CMK (cell line): ENCODE data around the gene TRAPPC2L.

Experiments used
- DNase-seq: peaks from one replicate; pipeline ENCODE4 v3.0.0-alpha.2; 2010; ENCODE audit warnings: low read depth

TRAPPC2L gene, protein sequence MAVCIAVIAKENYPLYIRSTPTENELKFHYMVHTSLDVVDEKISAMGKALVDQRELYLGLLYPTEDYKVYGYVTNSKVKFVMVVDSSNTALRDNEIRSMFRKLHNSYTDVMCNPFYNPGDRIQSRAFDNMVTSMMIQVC

DNA sequence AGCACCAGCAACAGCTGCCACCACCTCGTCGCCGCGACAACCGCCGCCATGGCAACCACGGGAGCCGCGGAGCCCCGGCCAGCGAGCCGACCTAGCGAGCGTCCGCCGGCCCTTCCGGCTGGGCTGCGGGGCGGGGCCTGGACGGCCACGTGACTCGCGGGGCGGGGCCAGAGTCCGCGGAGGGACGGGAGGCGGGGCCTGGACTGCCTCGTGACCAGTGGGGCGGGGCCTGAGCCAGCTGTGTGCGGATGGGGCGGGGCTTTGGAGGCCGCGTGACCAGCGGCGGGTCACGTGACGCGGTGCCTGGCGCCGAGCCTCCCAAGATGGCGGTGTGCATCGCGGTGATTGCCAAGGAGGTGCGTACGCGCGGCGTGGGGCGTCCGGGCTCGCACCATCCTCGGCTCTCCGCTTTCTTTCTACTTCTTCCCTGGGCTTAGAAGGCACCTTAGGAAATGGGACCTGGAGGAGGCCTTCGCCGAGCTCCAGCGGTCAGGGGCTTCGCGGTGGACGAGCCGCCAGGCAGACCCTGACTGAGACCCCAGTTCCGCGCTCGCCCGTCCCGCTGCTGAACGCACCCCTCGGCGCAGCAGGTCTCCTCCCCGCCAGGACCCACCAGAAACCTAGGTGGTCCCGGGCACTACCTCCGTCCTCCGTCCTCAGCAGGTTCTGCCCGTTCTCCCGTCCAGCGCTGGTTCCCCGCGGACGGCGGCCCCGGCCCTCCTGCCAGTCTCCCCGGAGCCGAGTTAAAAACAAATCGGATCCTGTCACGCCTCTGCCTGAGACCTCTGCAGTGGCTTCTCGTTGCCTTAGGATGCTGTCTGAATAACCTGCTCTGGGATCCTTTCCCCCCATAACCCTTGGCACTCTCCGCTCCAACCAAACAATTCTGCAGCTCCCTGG, at the start of gene TRAPPC2L, which contains the start of gene GALNS:
TSS of gene TRAPPC2L (plus strand) at position 300 of the 900 bp plus-strand sequence. CDS start at position 324, 24 bp downstream.
TSS of gene GALNS (minus strand) at position 120 of the 900 bp plus-strand sequence. CDS start at position 50, 70 bp downstream.
- peak; percentile 85 for DNase-seq

DNA sequence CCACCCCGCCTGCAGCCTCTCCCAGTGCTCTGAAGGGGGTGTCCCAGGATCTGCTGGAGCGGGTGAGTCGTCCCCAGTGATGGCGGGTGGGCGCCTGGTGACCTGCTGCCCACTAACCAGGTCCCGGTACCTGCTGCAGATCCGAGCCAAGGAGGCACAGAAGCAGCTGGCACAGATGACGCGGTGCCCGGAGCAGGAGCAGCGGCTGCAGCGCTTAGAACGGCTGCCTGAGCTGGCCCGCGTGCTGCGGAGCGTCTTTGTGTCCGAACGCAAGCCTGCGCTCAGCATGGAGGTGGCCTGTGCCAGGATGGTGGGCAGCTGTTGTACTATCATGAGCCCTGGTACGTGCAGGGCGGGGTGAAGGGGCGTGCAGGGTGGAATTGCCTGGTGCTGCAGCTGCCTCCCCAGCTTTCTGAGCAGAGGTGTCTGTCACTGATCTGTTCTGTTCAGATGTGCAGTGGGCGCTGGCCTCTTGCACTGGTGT, 49.7 kb upstream of the TRAPPC2L start:
- no peak for DNase-seq

DNA sequence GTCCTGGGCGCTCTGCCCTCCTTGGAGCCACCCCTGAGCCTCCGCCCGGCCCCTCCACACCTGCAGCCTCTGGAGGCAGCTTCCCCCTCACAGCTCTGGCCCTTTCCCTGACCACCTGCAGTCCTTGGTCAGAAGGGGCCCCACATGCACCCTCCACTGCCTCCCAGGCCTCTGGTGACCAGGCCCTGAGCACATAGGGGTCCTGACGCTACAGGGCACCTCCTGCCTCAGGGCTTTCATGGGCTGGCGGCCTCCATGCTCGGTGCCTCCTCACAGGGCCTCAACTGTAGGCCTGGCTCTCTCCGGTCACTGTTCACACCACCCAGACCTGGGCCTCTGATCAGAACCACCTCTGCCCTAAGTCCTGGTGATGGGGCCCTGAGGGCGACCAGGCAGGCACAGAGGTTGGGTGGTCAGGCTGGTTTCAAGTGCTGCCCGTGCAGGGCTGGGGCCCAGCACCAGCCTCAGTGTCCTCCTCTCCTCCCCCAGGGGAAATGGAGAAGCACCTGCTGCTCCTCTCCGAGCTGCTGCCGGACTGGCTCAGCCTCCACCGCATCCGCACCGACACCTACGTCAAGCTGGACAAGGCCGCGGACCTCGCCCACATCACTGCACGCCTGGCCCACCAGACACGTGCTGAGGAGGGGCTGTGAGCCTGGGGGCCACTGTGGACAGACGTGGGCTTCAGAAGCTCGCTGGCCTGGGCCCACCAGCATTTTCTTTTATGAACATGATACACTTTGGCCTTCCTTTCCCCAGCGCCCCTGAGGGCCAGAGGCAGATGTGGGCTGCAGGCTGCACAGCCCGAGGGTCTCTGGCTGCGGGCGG, 49.1 kb upstream of the TRAPPC2L start:
- DNase-seq, result no peak

DNA sequence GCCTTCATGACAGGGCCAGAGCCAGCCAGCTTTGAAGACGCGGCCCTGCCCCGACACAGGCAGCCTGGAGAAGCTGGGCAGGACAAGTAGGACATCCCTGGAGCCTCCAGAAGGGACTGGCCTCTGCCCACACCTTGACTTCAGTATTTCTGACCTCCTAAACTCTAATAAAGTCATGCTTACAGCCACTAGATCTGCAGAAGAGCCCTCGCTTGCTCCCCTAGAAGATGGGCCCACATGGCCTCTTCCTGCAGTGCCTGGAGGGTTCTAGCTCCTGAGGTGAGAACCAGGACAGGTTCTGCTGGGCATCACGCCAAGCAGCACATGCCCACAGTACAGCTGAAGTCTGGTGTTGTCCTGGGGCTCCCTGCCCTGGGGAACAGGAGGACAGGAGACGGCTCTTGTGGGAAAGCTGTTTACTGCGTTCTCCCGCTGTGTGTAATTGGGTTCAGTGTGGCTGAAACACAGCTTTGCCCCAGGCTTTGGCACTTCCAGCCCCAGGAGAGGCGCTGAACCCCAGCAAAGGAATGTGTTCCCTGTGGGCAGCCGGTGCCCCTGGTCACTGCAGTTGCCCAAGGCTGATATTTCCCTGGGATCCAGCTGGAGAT, 47.8 kb upstream of the TRAPPC2L start:
- DNase-seq, result no peak

DNA sequence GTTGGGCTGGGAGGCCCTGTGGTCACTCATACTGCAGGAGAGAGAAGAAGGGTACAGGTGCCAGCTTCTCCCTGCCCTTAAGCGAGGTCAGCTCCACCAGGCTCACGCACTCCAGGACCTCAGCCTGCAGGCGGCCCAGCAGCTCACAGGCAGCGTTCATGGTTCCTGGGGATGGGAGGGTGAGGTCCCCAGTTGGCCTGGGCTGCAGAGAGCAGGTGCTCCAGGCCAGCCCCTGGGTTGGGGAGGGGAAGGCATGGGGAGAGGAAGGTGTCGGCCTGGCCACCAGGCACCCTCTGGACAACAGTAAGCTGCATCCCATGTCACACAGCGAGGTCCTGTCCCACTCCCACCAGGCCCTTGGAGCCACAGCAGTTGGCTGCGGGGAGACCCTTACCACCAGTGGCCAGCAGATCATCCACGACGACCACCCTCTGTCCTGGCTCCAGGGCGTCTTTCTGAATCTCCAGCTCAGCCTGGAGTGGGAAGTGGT, 47.2 kb upstream of the TRAPPC2L start:
- no peak for DNase-seq

DNA sequence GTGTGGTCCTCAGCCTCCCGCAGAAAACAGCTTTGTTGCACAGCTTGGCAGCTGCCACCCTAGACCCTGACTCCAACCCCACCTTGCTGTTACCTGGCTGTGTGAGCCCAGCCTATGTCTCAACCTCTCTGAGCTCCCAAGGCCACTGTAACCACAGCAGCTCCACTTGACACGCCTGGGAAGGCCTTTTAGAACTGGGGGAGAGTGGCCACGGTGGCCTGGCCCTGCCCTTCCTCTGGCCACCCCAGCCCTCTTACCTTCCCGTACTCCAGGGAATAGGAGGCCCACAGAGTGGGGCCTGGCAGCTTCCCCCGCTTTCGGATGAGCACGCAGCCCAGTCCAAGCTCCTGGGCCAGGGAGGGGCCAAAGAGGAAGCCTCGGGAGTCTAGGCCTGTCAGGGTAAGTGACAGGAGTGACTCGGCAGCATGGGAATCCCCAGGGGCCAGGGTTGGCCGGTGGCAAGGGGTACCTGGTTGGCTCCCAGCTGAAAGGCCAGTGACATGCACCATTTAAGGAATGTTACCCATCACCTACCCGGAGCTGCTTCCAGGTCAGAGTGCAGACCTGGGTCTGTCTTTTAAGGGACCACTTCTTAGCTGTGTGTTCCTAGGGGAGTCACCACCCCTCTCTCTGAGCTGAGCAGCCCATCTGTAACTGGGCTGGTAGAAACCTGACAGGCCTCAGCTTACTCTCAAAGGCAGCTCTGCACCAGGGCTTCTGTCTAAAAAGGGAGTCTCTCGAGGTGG, 46.6 kb upstream of the TRAPPC2L start:
- no peak for DNase-seq

DNA sequence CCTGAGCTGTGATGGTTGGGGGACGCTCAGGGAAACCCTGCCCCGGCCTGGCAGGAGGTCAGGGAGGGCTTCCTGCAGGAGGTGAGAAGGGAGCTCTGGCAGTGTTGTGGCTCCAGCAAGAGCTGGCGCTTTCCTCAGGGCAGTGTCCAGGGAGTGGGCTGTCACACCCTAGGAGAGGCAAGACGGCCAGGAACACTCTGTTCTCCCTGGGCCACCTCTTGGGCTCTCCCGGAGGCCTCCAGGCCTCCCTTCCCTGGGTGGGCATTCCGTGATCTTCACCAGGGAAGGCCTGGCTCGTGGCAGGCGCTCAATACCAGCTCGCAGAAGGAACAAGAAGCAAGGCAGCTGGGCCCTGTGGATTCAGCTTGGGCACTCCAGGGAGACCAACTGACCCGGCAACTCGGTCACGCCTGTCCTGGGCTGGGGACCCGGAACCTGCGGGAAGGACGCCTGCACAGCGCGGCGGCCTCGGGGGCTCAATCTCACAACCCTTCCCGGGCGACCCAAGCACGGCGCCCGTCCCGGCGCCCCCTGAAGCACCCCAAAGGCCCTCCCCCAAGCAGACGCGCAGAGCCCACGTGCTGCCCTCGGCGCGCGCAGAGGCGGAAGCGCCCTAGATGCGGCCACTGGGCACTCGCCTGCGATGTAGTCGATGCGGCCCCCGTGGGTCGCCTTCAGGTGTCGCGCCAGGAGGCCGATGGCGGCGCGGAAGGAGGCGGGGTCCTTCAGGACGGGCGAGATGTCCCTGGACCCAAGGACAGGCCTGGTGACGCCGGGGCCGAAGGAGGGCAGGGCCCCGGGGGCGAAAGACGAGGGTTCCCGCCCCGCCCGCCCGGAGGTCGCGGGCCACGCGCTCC, 45.8 kb upstream of the TRAPPC2L start:
- peak; percentile 79 for DNase-seq

DNA sequence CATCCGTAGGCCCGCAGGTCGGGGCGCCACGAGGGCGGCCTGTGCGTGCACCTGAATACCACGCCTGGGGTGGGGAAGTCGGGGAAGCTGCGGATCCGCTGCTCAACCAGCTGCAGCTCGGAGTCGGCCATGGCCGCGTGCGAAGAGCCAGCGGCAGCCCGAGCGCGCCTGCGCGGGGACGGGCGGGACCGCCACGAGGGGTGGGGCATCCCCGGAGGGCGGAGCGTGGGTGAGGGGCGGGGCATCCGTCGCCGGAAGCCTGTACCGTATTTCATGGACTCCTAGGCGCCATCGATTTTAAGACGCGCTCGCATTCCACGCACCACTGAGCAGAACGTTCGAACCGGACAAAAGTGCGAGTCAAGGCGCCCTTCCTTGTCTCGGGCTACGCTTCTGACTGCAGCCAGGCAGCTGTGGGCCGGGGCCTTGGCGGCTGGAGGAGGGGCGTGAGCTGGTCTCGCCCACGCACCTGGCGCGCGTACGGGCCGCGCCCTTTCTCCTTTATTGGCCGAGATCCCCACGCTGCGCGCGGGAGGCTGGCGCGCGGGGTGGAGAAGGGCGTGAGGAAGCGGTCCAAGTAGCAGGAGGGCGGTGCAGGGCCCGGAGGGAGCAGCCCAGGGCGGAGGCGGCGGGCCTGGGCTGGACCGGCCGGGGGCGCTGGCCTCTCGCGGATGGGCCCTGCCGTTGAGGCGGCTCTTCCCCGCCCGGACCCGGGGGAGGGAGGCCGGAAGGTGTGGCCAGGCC, 45.0 kb upstream of the TRAPPC2L start, which contains the start of gene APRT:
TSS of gene APRT (minus strand) at position 160 of the 744 bp plus-strand sequence. CDS start at position 131, 29 bp downstream.
- DNase-seq, result peak; percentile 72

DNA sequence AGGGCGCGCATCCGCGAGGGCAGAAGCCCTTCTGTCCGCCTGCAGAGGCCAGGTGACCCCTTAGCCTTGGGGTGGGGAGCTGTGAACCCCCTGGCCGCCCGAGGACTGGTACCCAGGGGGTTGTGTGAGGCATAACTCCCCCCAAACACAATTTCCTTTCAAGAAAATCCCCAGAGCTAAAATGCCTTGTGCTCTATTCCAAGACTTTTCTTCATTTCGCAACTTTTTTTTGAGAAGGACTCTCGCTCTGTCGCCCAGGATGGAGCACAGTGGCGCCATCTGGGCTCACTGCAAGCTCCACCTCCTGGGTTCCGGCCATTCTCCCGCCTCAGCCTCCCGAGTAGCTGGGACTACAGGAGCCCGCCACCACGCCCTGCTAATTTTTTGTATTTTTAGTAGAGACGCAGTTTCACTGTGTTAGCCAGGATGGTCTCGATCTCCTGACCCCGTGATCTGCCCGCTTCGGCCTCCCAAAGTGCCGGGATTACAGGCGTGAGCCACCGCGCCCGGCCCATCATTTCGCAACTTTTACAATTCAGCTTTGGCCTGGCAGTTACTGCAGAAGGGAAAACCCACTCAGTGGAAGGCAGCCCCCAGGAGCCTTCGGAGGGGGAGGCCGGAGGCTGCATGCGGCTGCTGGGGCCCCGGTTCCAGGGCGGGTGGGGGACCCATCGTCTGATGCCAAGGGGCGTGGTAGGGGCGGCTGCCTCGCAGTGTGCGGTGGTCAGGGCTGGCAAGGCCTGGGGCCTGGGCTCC, 44.2 kb upstream of the TRAPPC2L start:
- no peak for DNase-seq

DNA sequence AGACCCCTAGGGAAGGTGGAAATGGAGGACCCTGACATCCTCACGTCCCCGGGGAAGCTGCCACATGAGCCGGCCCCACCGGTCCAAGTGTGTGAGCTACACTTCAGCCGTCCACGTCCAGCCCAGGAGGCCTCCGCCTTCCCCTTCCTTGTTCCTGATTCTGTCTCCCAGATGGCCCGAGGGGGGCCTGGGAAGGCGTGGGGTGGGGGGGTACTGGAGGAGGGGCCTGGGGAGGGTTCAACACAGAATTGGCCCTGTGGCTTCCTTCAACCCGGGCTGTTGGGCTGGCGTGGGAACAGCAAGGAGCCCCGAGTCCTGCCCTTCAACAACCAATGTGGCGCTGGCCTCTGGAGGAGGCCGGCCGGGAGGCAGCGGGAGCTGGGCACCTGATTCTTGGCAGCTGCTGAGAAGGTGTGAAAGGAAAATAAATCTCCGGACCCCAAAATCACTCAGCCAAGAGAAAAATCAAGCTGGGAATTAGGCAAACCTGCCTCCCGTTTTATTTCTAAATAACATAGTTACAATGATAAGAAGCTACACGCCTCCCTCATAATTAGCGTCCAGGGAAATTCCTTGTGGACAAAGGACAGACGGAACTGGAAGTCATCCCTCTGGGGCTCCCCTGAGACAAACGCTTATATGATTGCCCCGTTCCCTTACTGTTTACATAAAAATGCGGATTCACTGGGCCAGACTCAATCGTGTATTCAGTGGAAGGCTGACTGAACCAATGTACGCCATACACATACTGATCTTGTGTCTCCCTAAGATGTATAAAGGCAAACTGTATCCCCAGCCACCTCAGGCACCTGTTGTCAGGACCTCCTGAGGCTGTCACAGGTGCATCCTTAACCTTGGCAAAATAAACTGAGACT, 43.4 kb upstream of the TRAPPC2L start:
- no peak for DNase-seq

DNA sequence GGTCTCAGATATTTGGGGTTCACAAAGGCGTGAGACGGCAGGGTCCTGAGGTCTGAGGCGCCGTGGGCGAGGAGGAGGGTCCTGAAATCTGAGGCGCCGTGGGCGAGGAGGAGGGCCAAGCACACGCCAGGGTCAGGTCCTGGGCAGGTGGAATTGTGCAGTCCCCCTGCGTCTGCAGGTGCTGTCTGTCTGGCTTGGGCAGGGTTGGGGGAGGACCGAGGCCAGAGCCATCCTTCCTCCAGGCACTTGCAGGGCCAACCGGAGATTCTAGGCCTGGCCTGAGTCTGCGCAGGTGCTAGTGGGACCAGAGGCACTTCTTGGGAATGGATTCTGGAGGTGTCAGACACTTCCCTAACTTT, 42.8 kb upstream of the TRAPPC2L start:
- DNase-seq, result no peak

DNA sequence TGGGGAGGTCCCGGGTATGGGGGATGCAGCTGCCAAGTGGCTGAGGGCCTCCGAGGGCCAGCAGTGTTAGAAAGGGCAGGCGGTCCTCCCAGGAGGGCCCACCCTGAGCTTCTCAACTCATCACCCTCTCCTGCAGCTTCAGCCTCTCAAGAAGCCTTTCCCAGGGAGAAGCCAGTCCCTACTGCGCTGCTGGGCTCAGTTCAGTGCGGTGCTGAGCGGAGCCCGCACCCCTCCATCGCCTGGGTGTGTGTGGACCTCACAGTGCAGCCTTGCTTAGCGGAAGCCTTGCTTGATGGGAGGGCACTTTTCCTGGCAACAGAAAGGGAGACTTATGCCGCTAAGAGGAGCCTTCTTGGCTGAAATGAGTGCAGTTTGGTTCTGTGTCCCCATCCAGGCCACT, 41.7 kb upstream of the TRAPPC2L start:
- no peak for DNase-seq

DNA sequence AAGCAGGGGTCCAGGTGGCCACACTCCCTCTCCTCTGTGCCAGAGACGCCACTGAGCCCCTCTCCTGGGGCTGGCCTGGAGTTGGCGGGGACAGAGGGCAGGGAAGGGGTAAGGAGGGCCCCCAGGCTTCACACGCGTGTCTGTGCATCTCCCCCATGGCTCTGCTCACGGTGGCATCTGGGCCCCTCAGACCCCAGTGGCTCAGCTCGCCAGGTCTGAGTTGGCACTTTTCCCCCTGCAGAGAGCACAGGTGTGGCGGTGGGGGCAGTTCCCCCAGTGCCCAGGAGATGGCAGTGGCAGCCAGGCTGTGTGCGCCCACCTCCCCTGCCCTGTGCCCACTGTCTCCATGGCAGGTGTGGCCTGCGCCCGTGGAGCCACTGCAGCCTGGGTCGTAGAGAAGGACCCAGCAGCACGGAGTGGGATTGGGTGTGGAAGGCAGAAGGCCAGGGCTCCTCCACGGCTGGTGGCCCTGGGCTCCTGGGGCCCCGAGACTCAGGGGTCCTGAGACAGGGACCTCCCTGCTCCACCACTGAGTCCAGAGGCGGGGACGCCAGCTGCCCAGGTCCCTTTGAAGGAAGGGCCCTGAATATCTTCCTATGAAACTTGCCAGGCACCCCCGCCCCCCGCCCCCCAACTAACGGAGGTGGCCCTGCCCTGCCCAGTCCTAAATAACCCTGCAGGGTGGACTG, 40.9 kb upstream of the TRAPPC2L start:
- no peak for DNase-seq

DNA sequence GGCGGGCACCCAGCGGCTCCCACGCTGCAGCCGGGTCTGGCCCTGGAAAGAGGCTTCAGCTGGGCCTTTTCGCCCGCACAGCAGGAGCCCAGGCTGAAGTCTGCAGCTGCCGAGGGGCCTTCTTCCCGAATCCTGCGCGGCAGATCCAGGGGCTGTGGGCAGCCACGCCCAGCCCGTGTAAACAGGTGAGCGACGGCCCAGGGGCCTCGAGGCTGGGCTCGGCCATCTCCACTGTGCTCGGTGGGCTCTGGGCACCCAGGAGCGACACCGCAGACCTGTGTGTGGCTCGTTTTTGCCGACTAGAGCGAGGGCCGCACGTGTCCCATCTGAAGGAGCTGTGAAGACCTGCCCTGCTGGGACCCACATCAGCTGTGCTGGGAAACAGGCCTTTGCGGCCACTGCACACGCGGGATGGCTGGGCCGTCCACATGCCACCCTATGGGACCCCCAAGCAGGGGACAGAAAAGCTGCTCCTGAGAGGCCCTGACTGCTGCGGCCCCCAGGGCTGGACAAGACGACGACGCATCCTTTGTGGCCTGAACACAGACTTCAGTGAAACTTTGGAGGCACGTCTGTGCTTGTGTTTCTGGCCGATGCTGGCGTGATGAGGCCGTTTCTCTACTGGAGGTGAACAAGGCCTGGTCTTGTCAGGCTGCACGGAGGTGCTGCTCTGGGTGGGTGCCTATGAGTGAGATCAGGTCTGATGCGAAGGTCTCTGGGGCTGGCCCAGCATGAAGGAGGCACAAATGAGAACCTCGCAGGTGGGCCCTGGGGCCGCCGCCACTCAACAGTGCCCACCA, 40.0 kb upstream of the TRAPPC2L start:
- DNase-seq, result no peak

DNA sequence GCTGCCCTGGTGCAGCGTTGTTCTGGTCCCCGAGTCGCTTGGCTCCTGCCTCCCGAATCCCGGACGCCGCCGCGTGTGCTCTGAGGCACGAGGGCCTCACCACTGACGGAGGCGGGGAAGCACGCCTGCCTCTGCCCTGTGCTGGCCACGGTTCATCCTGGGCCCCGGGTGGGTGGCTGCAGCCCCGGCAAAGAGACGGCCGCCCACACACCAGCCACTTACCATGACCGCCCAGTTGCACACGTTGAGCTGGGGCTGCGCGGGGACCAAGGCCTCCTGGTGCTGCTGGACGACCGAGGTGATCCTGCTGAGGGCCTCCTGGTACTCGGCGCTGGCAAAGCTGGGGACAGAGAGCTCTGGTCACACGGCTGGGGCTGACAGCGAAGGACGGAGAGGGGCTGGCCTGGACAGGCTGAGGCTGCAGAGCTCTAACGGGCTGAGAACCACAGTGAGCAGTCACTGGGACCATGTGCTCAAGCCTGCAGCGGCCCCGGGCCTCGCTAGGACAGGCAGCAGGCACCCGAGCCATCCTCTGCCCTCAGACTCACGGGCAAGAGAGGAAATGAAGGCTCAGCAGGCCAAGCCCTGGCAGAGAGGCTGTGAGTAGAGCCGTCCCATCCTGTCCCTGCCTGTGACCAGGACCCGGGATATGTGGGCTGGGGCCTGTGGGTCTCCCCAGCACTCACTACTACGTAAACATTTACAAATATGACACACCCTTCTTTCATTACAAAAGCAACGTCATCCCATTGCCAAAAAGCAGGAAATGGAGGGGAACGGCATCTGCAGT, 38.9 kb upstream of the TRAPPC2L start:
- DNase-seq, result no peak
